H9 (cell line): ENCODE data around the gene KLHDC7B. TPM values are rescaled to one million over a fixed set of nuclear protein-coding genes. Genes with fewer than 3 reads are reported as not detected.

ENCODE experiments used
- DNase-seq: peaks from one replicate; pipeline ENCODE4 v3.0.0-alpha.2; 2017
- H2AFZ ChIP-seq: one replicate; pipeline ENCODE4 v1.6.1; 2013; ENCODE audit warnings: mild to moderate bottlenecking, low read length, control low read depth, moderate library complexity
- H2AK5ac ChIP-seq: 2 replicates; pipeline ENCODE4 v1.6.1; 2013; ENCODE audit warnings: low read length, control low read depth, mixed read lengths; ENCODE audit not compliant: insufficient read length
- H2BK120ac ChIP-seq: one replicate; pipeline ENCODE4 v1.6.1; 2013; ENCODE audit warnings: low read depth, mild to moderate bottlenecking, low read length, control low read depth, inconsistent platforms; ENCODE audit not compliant: poor library complexity, severe bottlenecking
- H2BK12ac ChIP-seq: 2 replicates; pipeline ENCODE4 v1.6.1; 2013; ENCODE audit warnings: low read length, control low read depth, mixed read lengths, low read depth; ENCODE audit not compliant: insufficient read length
- H2BK15ac ChIP-seq: 2 replicates; pipeline ENCODE4 v1.6.1; 2013; ENCODE audit warnings: low read depth, low read length, control low read depth
- H2BK20ac ChIP-seq: one replicate; pipeline ENCODE4 v1.6.1; 2013; ENCODE audit warnings: low read depth, mild to moderate bottlenecking, low read length, control low read depth, inconsistent platforms; ENCODE audit not compliant: poor library complexity, severe bottlenecking
- H2BK5ac ChIP-seq: 2 replicates; pipeline ENCODE4 v1.6.1; 2013; ENCODE audit warnings: low read length, control low read depth, mixed read lengths; ENCODE audit not compliant: insufficient read length
- H3K14ac ChIP-seq: 2 replicates; pipeline ENCODE4 v1.6.1; 2013; ENCODE audit warnings: low read length, control low read depth; ENCODE audit not compliant: insufficient read depth
- H3K18ac ChIP-seq: 2 replicates; pipeline ENCODE4 v1.6.1; 2013; ENCODE audit warnings: low read depth, mild to moderate bottlenecking, mixed read lengths, low read length, control low read depth; ENCODE audit not compliant: insufficient read length
- H3K23ac ChIP-seq: 2 replicates; pipeline ENCODE4 v1.6.1; 2013; ENCODE audit warnings: low read length, control low read depth, mixed read lengths, low read depth; ENCODE audit not compliant: insufficient read length
- H3K23me2 ChIP-seq: 2 replicates; pipeline ENCODE4 v1.6.1; 2013; ENCODE audit warnings: low read depth, mild to moderate bottlenecking, mixed read lengths, low read length, control low read depth; ENCODE audit not compliant: insufficient read length, poor library complexity, severe bottlenecking
- H3K27ac ChIP-seq: 2 replicates; pipeline ENCODE4 v1.5.1; 2013; ENCODE audit warnings: low read length, control low read depth, mixed read lengths, low read depth; ENCODE audit not compliant: insufficient read length
- H3K27me3 ChIP-seq: 2 replicates; pipeline ENCODE4 v1.6.1; 2013; ENCODE audit warnings: low read length, control low read depth, inconsistent platforms; ENCODE audit not compliant: insufficient read depth
- H3K4ac ChIP-seq: 2 replicates; pipeline ENCODE4 v1.6.1; 2013; ENCODE audit warnings: low read depth, mild to moderate bottlenecking, control low read depth, inconsistent platforms, low read length, moderate library complexity
- H3K4me1 ChIP-seq: 2 replicates; pipeline ENCODE4 v1.6.1; 2013; ENCODE audit warnings: low read length, control low read depth, inconsistent platforms; ENCODE audit not compliant: insufficient read depth
- H3K4me2 ChIP-seq: 2 replicates; pipeline ENCODE4 v1.6.1; 2013; ENCODE audit warnings: low read length, control low read depth, mixed read lengths; ENCODE audit not compliant: insufficient read length, insufficient read depth
- H3K56ac ChIP-seq: 2 replicates; pipeline ENCODE4 v1.6.1; 2013; ENCODE audit warnings: low read depth, mild to moderate bottlenecking, mixed read lengths, low read length, control low read depth; ENCODE audit not compliant: insufficient read length
- H3K79me1 ChIP-seq: 2 replicates; pipeline ENCODE4 v1.6.1; 2013; ENCODE audit warnings: low read depth, mild to moderate bottlenecking, moderate library complexity, low read length, control low read depth, inconsistent platforms; ENCODE audit not compliant: insufficient read depth, poor library complexity, severe bottlenecking
- H3K79me2 ChIP-seq: 2 replicates; pipeline ENCODE4 v1.6.1; 2013; ENCODE audit warnings: low read length, control low read depth, inconsistent platforms; ENCODE audit not compliant: insufficient read depth
- H3K9ac ChIP-seq: 2 replicates; pipeline ENCODE4 v1.6.1; 2013; ENCODE audit warnings: low read length, control low read depth, mixed read lengths; ENCODE audit not compliant: insufficient read length; ENCODE audit errors: extremely low read depth
- H3K9me3 ChIP-seq: one replicate; pipeline ENCODE4 v1.6.1; 2013; ENCODE audit warnings: low read depth, low read length, inconsistent platforms; ENCODE audit not compliant: control insufficient read depth
- H3T11ph ChIP-seq: one replicate; pipeline ENCODE4 v1.6.1; 2013; ENCODE audit warnings: mild to moderate bottlenecking, low read length, control low read depth, inconsistent platforms
- H4K20me1 ChIP-seq: one replicate; pipeline ENCODE4 v1.6.1; 2013; ENCODE audit not compliant: control insufficient read depth, insufficient read length, insufficient read depth
- H4K5ac ChIP-seq: 2 replicates; pipeline ENCODE4 v1.6.1; 2013; ENCODE audit warnings: low read depth, mild to moderate bottlenecking, mixed read lengths, low read length, control low read depth; ENCODE audit not compliant: insufficient read length
- H4K8ac ChIP-seq: replicated peaks from 2 replicates; pipeline ENCODE4 v1.6.1; 2013; ENCODE audit warnings: low read length, control low read depth, mixed read lengths, low read depth; ENCODE audit not compliant: insufficient read length
- H4K91ac ChIP-seq: 2 replicates; pipeline ENCODE4 v1.6.1; 2013; ENCODE audit warnings: low read depth, mild to moderate bottlenecking, moderate library complexity, mixed read lengths, low read length, control low read depth; ENCODE audit not compliant: insufficient read length
- H3K27ac Mint-ChIP-seq, 3 experiments: 2 replicates in 2 of 3; 3 replicates in 1 of 3; pipeline ENCODE4 v1.8.0; 2020 to 2021; ENCODE audit warnings: mixed read lengths in 3 of 3, mild to moderate bottlenecking in 1 of 3, moderate library complexity in 1 of 3
- H3K27me3 Mint-ChIP-seq: 2 replicates; pipeline ENCODE4 v1.8.0; 2021; ENCODE audit warnings: low read depth, mild to moderate bottlenecking, moderate library complexity, mixed read lengths
- H3K36me3 Mint-ChIP-seq, 3 experiments: 2 replicates in 2 of 3; 3 replicates in 1 of 3; pipeline ENCODE4 v1.8.0; 2020 to 2021; ENCODE audit warnings: low read depth in 3 of 3, mixed read lengths in 3 of 3; ENCODE audit not compliant: insufficient read depth in 1 of 3
- H3K4me1 Mint-ChIP-seq, 2 experiments: 2 replicates each; pipeline ENCODE4 v1.8.0; 2020; ENCODE audit warnings: mixed read lengths in 2 of 2
- H3K4me3 Mint-ChIP-seq, 2 experiments: 2 replicates in 1 of 2; 3 replicates in 1 of 2; pipeline ENCODE4 v1.8.0; 2020 to 2021; ENCODE audit warnings: mild to moderate bottlenecking in 2 of 2, mixed read lengths in 2 of 2, moderate library complexity in 1 of 2
- H3K9me3 Mint-ChIP-seq, 2 experiments: 2 replicates in 1 of 2; 3 replicates in 1 of 2; pipeline ENCODE4 v1.8.0; 2020; ENCODE audit warnings: mild to moderate bottlenecking in 2 of 2, mixed read lengths in 2 of 2, moderate library complexity in 1 of 2
- WGBS: extraction: QIAGEN DNeasy Blood & Tissue Kit; methylation state at CpG from one replicate; pipeline ENCODE4 v1.1.7; 2013; ENCODE audit warnings: missing lambda C conversion rate, low lambda C conversion rate, mixed read lengths; ENCODE audit not compliant: insufficient read length; ENCODE audit errors: extremely low coverage; 5-methylcytosine and 5-hydroxymethylcytosine counted together
- total RNA-seq: library from RNA; stranded (reverse); gene quantifications from 2 replicates; pipeline ENCODE4 v1.2.1, GENCODE V29; 2021
- TF ChIP-seq, protein P1 (sequence below): fragments of 200-600 bp; sonication (generic); conservative IDR thresholded peaks from 3 replicates; pipeline ENCODE4 v1.8.0; 2021; ENCODE audit warnings: antibody characterized with exemption, mild to moderate bottlenecking

KLHDC7B gene
- total RNA-seq, 1 experiment from 2014 or later: not detected

DNA sequence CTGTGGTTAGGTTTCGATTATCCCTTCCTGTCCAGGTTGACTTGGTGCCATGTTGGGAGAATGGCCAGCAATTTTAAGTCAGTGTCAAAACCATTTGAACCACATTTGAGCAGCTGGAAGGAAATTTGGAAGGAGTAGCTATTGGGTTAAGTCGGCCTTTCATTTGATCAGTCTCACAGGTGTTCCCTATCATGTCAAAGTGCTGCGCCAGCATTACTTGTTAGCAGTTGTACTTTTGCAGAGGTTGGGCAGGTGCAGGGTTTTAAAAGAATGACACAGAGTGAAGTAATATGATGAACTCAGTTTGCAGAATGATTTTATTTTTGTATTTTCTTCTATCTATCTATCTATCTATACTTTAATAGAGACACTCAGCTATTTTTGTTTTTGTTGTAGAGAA, 9.5 kb upstream of the KLHDC7B start:
- Histone ChIP-seq H2AK5ac (no peak overlapping the region), H2BK15ac (no peak overlapping the region), H2BK120ac (no peak overlapping the region), H3K79me1 (no peaks in the 10 kb centered on the region), H4K91ac (no peak overlapping the region), H4K20me1 (no peaks in the 10 kb centered on the region), H4K5ac (no peak overlapping the region), H3K14ac (no peak overlapping the region), H3K4me1 (no peaks in the 10 kb centered on the region), H3K9me3 (no peaks in the 10 kb centered on the region), H2AFZ (no peak overlapping the region), H3K23ac (no peak overlapping the region), H3K27me3 (peaks cover 9% of the 10 kb centered on the region; the same call in 1 of the 2 replicates), H3T11ph (no peak overlapping the region), H3K4ac (no peak overlapping the region), H3K9ac (no peak overlapping the region), H3K18ac (no peak overlapping the region), H4K8ac (no peak overlapping the region), H2BK20ac (no peak overlapping the region), H3K23me2 (peaks cover 11% of the 10 kb centered on the region), H3K79me2 (no peaks in the 10 kb centered on the region), H2BK5ac (no peak overlapping the region), H2BK12ac (no peak overlapping the region), H3K27ac (no peak overlapping the region), H3K4me2 (no peak overlapping the region), H3K56ac (no peak overlapping the region)
- Mint-ChIP-seq H3K36me3 (no peaks in the 10 kb centered on the region), H3K27ac (no peak overlapping the region), H3K4me3 (no peak overlapping the region), H3K27me3 (peaks cover 70% of the 10 kb centered on the region), H3K9me3 (no peaks in the 10 kb centered on the region), H3K4me1 (peaks cover 9 to 10% of the 10 kb centered on the region in 2 experiments)
- DNase-seq: no peak
- TF ChIP-seq, protein P1, sequence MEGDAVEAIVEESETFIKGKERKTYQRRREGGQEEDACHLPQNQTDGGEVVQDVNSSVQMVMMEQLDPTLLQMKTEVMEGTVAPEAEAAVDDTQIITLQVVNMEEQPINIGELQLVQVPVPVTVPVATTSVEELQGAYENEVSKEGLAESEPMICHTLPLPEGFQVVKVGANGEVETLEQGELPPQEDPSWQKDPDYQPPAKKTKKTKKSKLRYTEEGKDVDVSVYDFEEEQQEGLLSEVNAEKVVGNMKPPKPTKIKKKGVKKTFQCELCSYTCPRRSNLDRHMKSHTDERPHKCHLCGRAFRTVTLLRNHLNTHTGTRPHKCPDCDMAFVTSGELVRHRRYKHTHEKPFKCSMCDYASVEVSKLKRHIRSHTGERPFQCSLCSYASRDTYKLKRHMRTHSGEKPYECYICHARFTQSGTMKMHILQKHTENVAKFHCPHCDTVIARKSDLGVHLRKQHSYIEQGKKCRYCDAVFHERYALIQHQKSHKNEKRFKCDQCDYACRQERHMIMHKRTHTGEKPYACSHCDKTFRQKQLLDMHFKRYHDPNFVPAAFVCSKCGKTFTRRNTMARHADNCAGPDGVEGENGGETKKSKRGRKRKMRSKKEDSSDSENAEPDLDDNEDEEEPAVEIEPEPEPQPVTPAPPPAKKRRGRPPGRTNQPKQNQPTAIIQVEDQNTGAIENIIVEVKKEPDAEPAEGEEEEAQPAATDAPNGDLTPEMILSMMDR: no peak
- no CpG with 5 or more reads among the region's 3 CpGs for WGBS
